SK-N-MC (cell line): ENCODE measurements around the gene COMMD9.

Source experiments
- DNase-seq: peaks from one replicate; pipeline ENCODE4 v3.0.0-alpha.2; 2011; ENCODE audit warnings: low read depth, low spot score
- H3K27ac ChIP-seq: fragments of 200-600 bp; sonication (generic); 2 replicates; pipeline ENCODE4 v1.5.1; 2016; ENCODE audit warnings: mixed run types
- H3K36me3 ChIP-seq: fragments of 200-600 bp; sonication (generic); 2 replicates; pipeline ENCODE4 v1.6.1; 2017; ENCODE audit warnings: antibody characterized with exemption, low read length, mixed read lengths; ENCODE audit not compliant: insufficient read depth
- H3K4me3 ChIP-seq: fragments of 200-600 bp; sonication (generic); 2 replicates; pipeline ENCODE4 v1.5.1; 2016
- H3K9ac ChIP-seq: fragments of 200-600 bp; sonication (generic); 2 replicates; pipeline ENCODE4 v1.8.0; 2017; ENCODE audit warnings: mixed run types, mixed read lengths; ENCODE audit not compliant: insufficient read length
- H3K9me3 ChIP-seq: fragments of 200-600 bp; sonication (generic); 2 replicates; pipeline ENCODE4 v1.6.1; 2017; ENCODE audit warnings: low read depth, mild to moderate bottlenecking, antibody characterized with exemption, low read length, moderate library complexity, mixed read lengths
- EZH2 ChIP-seq: fragments of 200-600 bp; sonication (generic); IDR thresholded peaks from one replicate; pipeline ENCODE4 v1.6.1; 2017; ENCODE audit warnings: antibody characterized with exemption
- FOXP2 ChIP-seq: optimal IDR thresholded peaks from 2 replicates; pipeline ENCODE3; 2011; ENCODE audit warnings: mild to moderate bottlenecking, moderate library complexity; ENCODE audit not compliant: insufficient read depth; ENCODE audit errors: extremely low read length, control extremely low read depth
- POLR2AphosphoS5 ChIP-seq: IDR thresholded peaks from 2 replicates; pipeline ENCODE4 v1.6.1; 2012; ENCODE audit warnings: mild to moderate bottlenecking, low read depth, low read length, borderline replicate concordance

COMMD9 gene

DNA sequence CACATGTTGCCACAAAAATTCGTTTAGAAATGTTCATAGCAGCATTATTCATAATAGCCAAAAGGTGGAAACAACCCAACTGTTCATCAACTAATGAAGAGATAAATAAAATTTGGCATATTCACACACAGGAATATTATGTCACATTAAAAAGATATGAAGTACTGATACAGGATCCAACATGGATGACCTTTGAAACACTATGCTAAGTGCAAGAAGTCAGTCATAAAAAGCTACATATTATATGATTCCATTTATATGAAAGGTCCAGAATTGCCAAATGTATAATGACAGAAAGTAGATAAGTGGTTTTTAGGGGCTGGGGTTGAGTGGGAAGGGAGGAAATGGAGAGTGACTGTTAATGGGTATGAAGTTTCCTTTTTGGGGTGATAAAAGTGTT lies 15.8 kb upstream of the COMMD9 start:
- no peak for DNase-seq

DNA sequence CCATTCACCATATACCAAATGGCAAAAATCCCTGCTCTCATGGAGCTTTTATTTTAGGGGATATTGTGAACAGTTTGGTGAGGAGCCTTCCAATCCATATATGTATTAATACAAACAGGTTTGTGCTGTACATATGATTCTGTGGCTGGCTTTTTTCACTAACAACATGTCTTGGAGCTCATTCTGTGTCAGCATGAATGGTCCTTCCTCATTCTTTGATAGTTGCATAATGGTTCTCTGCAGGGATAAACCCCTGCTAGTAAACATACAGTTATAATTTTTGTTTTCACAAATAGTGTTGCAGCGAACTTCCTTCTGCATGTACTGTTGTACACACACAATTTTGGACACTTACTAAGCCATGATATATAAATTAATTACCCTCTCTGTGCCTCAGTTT lies 15.1 kb upstream of the COMMD9 start:
- DNase-seq: no peak
- no peak overlapping the region for H3K27ac ChIP-seq
- TF ChIP-seq FOXP2 (no peak), POLR2AphosphoS5 (no peak)
- no peaks in the 10 kb centered on the region for H3K9me3 ChIP-seq
- no peak overlapping the region for H3K9ac ChIP-seq
- H3K36me3 ChIP-seq: no peaks in the 10 kb centered on the region
- no peak overlapping the region for H3K4me3 ChIP-seq

More for the DNA sequence above, 15.8 kb upstream of the COMMD9 start:
- TF ChIP-seq FOXP2 (no peak), POLR2AphosphoS5 (no peak), EZH2 (no peak)
- H3K27ac ChIP-seq: no peak overlapping the region
- H3K4me3 ChIP-seq: no peak overlapping the region
- no peaks in the 10 kb centered on the region for H3K36me3 ChIP-seq
- no peak overlapping the region for H3K9ac ChIP-seq
- no peaks in the 10 kb centered on the region for H3K9me3 ChIP-seq

DNA sequence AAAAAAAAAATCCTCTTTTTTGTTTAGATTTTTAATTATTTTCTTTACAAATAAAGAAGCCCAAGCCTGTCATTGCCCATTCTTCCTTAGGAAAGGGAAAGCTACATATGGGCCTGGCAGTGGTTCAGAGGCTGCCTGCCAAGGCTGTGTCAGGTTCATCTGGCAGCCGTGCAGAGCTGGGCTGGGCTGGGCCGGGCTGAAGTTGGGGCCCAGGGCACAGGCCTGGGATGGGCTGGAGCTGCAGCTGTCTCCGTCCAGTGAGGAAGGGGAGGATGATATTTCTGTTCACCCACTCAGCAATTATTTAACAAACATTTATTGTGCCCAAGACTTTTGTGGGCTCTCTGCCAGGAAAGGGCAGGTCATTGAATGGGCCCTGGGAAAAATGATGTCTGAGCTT lies 11.4 kb upstream of the COMMD9 start:
- no peak overlapping the region for H3K4me3 ChIP-seq
- no peaks in the 10 kb centered on the region for H3K9me3 ChIP-seq
- TF ChIP-seq POLR2AphosphoS5 (no peak), FOXP2 (no peak), EZH2 (no peak)
- DNase-seq: no peak
- no peaks in the 10 kb centered on the region for H3K36me3 ChIP-seq
- no peak overlapping the region for H3K27ac ChIP-seq
- H3K9ac ChIP-seq: no peak overlapping the region

DNA sequence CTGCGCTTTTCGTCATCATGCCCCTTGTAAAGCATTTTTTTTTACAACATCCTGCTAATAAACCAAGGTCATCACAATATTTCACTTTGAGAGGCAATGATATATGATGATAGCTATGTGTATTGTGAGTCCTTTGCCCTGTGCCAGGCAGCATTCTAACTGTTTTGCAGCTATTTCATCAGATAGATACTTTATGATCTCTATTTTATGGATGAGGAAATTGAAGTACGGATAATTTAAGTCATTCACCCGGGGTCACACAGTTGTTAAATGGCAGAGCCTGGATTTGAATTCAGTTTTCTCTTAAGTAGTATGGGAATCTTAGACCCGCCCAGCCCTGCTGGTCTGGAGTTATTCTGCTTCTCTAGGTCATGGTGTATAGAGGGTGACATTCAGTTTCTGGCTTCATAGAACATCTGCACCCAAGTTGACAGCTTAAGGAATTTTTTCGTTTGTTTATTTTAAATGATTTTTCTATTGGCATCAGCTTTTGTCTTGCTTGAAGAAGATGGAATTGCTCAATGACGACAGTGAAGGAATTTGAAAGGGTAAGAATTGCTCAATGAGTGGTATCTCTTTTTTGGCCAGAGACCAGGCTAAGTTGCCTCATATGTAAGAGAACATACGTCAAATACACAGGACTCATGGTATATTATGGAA lies 7.8 kb upstream of the COMMD9 start:
- no peaks in the 10 kb centered on the region for H3K36me3 ChIP-seq
- H3K9me3 ChIP-seq: no peaks in the 10 kb centered on the region
- no peak overlapping the region for H3K9ac ChIP-seq
- no peak overlapping the region for H3K4me3 ChIP-seq
- H3K27ac ChIP-seq: no peak overlapping the region
- TF ChIP-seq EZH2 (no peak), POLR2AphosphoS5 (no peak), FOXP2 (no peak)
- DNase-seq: no peak

DNA sequence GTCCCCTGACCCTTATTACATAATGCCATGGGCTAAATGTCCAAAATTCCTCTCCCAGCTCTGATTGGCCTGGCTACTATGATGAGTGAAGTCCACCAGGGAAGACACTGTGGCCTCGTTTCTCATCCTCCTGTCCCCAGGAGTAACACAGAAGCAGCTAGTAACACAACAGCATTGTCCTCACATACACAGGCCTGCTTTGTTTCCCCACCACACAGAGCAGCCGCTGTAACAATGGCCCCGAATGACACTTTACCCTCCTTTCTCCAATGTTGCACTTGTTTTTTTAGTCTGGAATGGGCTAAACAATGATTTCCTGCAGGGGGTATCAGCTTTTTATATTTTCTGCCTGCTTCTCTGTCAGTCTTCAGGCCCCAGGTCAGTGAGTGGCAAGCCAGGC lies 6.7 kb upstream of the COMMD9 start, which contains the start of gene PRR5L:
PRR5L (plus strand) TSS at position 363 of the 400 bp plus-strand sequence. CDS start 104,834 bp downstream, outside the sequence.
- no peak within 1 kb of the TSS for H3K27ac ChIP-seq
- DNase-seq: no peak
- H3K9ac ChIP-seq: no peak within 1 kb of the TSS
- TF ChIP-seq FOXP2 (no peak), POLR2AphosphoS5 (no peak), EZH2 (no peak)
- no peaks in the 10 kb centered on the region for H3K9me3 ChIP-seq
- no peaks in the 10 kb centered on the region for H3K36me3 ChIP-seq
- no peak within 1 kb of the TSS for H3K4me3 ChIP-seq

DNA sequence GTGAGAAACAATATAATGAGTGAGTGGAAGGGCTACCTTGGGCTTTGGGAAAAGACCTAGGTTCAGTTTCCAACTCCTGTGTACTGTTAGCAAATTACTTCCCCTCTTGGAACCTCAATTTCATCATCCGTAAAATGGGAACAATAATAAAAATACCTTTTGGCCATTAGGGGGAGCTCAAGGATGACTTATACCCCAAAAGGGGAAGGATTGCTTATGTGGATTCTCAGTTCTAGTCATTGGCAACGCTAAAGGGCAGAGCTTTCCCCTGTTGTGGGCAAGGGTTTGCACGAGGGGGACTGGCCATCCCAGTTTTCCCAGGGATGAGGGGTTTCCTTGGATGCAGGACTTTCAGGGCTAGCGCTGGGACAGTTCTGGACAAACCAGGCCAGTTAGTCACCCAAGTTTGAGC lies 3.1 kb upstream of the COMMD9 start:
- Histone ChIP-seq H3K4me3 (no peak overlapping the region), H3K27ac (peak overlapping the region; percentile 16; the same call in 1 of the 2 replicates), H3K9me3 (no peaks in the 10 kb centered on the region), H3K36me3 (no peaks in the 10 kb centered on the region), H3K9ac (no peak overlapping the region)
- no peak for DNase-seq
- TF ChIP-seq EZH2 (no peak), FOXP2 (no peak)

DNA sequence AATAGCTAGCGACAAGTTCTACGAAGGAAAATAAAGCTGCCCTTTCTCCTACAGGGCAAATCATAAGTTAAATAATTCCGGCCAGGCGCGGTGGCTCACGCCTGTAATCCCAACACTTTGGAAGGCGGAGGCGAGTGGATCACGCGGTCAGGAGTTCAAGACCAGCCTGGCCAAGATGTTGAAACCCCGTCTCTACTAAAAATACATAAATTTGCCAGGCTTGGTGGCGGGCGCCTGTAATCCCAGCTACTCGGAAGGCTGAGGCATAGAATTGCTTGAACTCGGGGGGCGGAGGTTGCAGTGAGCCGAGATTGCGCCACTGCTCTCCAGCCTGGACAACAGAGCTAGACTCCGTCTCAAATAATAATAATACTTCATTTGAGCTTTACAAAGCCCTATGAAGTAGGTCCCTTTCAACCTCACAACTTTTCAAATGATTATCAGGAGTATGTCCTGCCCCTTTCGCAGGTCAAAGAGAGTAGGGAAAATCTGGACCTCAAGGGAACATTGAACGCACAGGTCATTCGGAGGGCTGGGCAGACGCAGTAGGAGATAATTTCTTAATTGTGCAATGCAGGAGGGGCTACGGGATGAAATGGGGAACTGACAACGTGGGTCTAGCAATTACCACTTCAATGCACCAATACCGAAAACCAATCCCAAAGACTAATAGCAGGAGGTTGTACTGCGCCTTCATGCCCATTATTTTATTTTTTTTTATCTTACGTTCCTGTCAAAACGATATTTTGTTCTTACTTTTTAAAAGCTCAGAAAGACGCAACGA lies 590 bp downstream of the COMMD9 start:
- Histone ChIP-seq H3K36me3 (no peaks in the 10 kb centered on the region), H3K9me3 (no peaks in the 10 kb centered on the region), H3K9ac (peak overlapping the region; percentile 89), H3K27ac (no peak overlapping the region), H3K4me3 (peak overlapping the region; percentile 99)
- DNase-seq: no peak
- TF ChIP-seq FOXP2 (no peak), EZH2 (no peak), POLR2AphosphoS5 (no peak)

DNA sequence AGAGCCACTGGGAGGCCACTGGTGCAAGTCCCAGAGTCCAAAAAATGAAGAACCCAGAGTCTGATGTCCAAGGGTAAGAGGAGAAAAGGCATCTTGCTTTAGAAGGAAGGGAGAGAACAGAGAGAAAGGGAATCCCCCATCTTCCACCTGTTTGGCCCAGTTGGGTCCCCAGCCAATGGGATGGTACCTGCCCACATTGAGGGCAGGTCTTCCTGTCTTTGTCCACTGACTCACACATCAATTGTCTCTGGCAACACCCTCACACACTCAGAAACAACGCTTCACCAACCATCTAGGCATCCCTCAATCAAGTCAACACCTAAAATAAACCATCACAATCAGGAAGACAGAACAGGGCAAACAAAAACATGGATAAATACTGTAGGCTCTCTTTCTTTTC lies 6.3 kb downstream of the COMMD9 start:
- DNase-seq: no peak
- TF ChIP-seq EZH2: no peak
- TF ChIP-seq POLR2AphosphoS5: no peak
- no peak for TF ChIP-seq FOXP2
- Histone ChIP-seq H3K9ac (no peak overlapping the region), H3K9me3 (no peaks in the 10 kb centered on the region), H3K27ac (no peak overlapping the region), H3K36me3 (no peaks in the 10 kb centered on the region), H3K4me3 (no peak overlapping the region)

DNA sequence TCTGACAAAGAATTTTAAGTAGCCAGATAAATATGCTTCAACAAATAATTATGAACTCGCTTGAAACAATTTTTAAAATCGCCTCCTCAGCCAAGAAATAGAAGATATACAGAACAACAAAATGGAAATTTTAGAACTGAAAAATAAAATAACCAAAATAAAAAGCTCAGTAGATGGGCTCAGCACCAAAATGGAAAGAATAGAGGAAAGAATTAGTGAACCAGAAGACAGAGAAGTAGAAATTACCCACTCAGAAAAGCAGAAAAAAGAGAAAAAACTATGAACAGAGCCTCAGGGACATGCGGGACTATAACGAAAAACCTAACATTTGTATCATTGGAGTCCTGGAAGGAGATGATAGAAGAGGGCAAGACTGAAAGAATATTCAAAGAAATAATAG lies 7.4 kb downstream of the COMMD9 start:
- Histone ChIP-seq H3K36me3 (no peaks in the 10 kb centered on the region), H3K4me3 (no peak overlapping the region), H3K9ac (no peak overlapping the region), H3K9me3 (no peaks in the 10 kb centered on the region), H3K27ac (no peak overlapping the region)
- DNase-seq: no peak
- TF ChIP-seq POLR2AphosphoS5 (no peak), EZH2 (no peak), FOXP2 (no peak)
